ENCODE measurements around the gene IQCF2.
"Not testable (repeated sequence)": the region's sequence is repeated elsewhere in the genome, so short reads cannot be mapped to it uniquely, and the experiment has no call there.

Gene IQCF2

GRCh38 chr3:51886447-51886846 is 25.0 kb downstream of the IQCF2 start:
- no peak for DNase-seq

DNA sequence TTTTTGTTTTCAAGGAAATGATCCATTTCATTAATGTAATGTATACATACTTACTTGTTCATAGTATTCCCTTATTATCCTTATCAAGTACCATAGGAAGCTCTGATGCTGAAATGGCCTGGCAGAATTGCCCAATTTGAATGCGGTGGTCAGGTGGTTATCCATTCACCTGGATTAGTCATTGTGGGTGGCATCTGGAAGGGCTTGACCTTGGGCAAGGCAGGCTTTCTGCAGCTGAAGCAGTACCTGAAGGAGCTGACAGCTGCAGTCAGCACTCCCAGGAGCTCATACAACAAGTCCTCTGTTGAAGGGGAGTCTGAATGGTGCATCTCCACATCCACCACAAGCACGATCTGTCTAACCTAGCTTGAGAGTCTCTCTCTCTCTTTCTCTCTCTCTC is 26.2 kb downstream of the IQCF2 start:
- no peak for DNase-seq

DNA sequence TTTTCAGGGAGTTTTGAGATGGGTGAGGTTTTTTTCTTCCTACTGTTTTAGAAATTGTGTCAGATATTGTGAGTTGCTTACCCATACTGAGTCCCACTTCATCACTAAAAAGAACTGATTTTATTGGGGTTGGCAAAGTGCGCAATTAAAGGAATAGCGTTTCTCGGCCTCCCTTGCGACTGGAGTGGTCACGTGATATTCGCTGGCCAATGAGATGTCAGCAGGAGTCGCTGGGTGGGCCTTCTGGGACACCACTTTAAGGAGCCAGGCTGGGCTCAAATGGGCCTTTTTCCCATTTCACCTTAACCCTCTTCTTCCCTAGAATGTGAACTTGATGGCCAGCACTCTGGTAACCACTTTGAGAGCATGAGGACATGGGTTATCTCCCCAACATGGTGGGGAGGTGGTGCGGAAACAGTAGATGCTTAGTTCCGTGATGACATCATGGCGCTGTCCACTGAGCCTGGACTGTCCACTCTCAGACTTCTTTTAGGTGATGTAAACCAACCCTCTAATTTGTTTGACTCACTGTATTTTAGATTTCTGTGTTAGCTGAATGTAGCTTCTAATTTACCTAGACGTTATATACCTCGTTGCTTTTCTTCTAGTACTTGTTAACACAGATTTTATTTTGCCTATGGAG is 27.2 kb downstream of the IQCF2 start:
- no peak for DNase-seq

- no peak for DNase-seq
These were observed 30.0 kb downstream of the IQCF2 start for GRCh38 chr3:51891242-51892039.

DNA sequence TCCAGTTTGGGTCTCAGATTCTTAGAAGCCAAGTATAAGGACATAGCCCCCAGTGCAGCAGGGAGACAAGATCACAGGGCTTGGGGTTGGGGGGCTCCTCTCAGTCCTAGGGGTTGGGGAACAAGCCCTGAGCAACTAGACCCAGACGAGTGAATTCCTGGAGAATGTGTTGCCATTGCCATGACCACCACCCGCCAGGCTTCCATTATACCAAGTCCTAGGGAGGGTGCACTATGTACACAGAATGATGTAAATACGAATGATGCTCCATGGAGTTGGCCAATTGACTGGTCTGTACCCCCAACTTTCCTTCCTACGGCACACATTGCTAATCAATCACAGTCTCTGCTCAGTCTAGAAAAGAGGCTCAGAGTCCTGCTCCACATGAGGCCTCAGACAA is 33.0 kb downstream of the IQCF2 start:
- DNase-seq: no peak

DNA sequence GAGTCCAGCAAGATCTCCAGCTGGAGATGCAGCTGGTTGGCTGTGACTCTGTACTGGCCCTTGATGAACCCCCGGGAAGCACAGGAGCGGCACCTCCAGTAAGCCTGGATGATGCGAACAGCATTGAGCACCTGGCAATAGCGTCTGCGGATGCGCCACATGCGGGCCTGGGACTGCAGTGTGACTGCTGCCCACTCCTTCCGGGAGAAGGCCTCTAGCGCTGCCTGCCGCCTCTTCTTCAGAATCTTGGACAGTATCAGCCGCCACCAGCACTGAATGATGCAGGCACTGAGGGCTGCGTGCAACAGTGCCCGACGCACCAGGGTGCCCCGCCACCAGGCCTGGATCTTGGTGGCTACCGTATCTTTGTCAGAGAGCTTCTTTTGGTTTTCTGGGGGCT is 33.5 kb downstream of the IQCF2 start:
- DNase-seq: no peak

GRCh38 chr3:51896607-51897305 is 35.3 kb downstream of the IQCF2 start:
- no peak for DNase-seq

- DNase-seq: no peak
These were observed 36.0 kb downstream of the IQCF2 start for GRCh38 chr3:51897391-51897790.

DNA sequence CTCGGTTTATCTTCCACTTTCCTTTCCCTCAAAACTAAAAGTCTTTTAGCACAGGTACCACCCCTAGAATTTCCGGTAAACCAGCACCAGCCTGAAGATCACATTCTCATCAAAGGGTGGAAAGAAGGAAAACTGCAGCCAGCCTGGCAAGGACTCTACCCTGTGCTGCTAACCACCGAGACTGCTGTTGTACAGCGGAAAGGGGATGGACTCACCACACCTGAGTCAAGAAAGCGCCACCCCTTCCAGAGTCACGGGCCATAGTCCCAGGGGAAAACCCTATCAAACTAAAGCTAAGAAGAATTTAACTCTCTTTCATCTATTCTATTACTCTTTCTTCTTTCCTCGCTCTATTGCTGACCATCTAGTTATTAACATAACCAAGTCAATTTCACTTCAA is 38.6 kb downstream of the IQCF2 start:
- not testable (repeated sequence) for DNase-seq

GRCh38 chr3:51902361-51902760 is 40.9 kb downstream of the IQCF2 start:
- DNase-seq: peak; percentile 66

DNA sequence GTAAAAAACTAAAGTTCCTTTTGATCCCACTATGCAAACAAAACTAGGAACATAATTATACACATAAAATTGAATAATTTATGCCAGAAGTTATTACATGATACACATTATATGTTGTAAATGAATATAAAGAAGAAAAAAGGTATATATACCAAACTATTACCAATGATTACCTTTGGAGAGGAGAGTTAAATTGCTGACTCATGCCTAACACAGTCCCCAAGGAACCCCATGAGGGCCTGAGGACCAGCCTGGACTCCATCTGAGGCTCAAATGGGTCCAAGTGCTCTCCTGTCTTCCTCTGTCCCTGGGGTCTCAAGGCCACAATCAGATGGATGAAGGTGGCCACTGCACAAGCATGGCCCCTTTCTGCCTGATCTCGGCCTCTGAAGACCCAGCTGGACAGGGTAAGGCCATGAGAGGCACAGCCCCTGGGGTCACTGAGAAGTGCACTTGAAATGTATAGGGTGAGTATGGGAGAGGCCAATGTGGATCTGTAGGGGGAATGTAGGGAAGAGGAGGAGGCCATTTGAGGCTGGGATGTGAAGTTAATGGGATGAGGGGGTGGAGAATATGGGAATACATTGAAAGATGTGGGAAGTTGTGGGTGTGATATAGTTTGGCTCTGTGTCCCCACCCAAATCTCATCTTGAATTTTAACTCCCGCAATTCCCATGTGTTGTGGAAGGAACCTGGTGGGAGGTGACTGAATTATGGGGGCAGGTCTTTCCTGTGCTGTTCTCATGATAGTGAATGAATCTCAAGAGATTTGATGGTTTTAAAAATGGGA is 42.8 kb downstream of the IQCF2 start:
- DNase-seq: no peak

- DNase-seq: no peak
These were observed 46.6 kb downstream of the IQCF2 start for GRCh38 chr3:51908026-51908425.

Data from islet precursor cell (in vitro differentiated cells).